Activated naive CD4-positive, alpha-beta T cell treated with anti-CD3 and anti-CD28 coated beads, Interleukin-2, amount 50 U/mL, for 16 hours (primary cell): ENCODE measurements around the gene LYPD6B.

Experiments
- DNase-seq: peaks from one replicate; pipeline ENCODE4 v3.0.0-alpha.2; 2020

Gene LYPD6B

GRCh38 chr2:149044500-149044899 lies 6.0 kb downstream of the LYPD6B start:
- DNase-seq, result no peak

DNA sequence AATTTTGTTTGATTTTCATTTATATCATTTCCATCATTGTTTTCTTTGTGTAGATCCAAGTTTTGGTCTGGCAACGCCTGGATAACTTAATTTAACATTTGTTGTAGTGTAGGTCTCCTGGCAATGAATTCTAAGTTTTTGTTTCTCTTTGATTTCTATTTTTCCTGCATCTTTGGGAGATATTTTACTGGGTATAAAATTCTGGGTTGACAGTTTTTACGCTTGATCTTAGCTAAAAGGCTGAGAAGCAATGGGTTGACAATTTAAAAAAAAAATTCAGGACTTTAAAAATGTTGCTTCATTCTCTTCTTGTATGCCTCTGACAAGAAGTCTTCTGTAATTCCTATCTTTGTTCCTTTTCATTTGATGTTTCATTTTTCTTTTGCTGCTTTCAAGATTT lies 8.6 kb downstream of the LYPD6B start:
- DNase-seq, result no peak

DNA sequence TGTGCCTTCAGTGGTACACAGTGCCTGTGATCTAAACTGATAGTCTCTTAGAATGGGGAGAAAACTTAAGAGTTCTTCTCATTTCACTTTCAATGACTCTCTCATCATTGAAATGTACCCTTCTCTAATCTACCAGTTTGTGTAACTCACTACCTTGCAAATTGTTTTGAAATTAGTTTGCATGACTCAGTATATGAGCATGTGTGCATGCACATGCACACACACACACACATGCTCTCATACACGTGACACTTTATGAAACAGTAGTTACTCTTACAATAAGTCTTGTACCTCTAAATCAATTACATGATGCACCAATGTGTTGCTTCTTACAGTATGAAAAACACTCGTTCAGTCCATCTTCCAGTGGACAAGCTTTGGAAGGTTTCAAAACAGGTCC lies 10.6 kb downstream of the LYPD6B start:
- DNase-seq, result no peak

GRCh38 chr2:149050188-149050587 lies 11.7 kb downstream of the LYPD6B start:
- DNase-seq, result no peak

GRCh38 chr2:149055751-149056150 lies 17.3 kb downstream of the LYPD6B start:
- DNase-seq, result no peak

GRCh38 chr2:149056541-149057255 lies 18.2 kb downstream of the LYPD6B start:
- DNase-seq, result no peak

GRCh38 chr2:149057401-149057800 lies 18.9 kb downstream of the LYPD6B start:
- no peak for DNase-seq

GRCh38 chr2:149058936-149059335 lies 20.4 kb downstream of the LYPD6B start:
- DNase-seq, result no peak

- DNase-seq, result no peak
Observed at GRCh38 chr2:149059822-149060221, 21.3 kb downstream of the LYPD6B start.

DNA sequence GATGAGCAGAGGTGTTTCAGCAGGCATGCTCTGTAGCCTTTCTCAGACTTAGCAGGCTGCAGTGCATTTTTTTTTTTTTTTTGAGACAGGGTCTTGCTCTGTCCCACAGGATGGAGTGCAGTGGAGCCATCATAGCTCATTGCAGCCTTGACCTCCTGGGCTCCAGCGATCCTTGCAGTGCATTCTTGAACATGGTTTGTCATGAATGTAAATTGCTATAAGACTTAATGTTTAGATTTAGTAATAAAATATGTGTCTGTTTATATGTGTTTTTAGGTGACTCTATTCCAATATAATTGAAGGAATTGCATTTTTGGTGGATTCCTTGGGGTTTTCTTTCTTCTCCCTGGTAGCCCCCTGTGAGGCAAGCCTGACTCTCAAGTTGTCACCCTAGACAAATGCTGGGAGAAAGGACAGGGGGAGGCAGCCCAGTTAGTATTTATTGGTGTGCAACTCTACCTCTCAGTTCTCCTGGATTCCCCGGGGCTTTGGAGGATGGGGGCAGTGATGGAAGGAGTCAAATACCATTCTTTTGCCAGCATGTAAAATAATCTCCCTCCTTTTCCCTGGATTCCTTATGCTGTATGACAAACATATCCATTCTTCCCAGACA lies 22.7 kb downstream of the LYPD6B start:
- no peak for DNase-seq

GRCh38 chr2:149062531-149062930 lies 24.0 kb downstream of the LYPD6B start:
- DNase-seq, result no peak

- no peak for DNase-seq
Observed at GRCh38 chr2:149063177-149063576, 24.7 kb downstream of the LYPD6B start.

DNA sequence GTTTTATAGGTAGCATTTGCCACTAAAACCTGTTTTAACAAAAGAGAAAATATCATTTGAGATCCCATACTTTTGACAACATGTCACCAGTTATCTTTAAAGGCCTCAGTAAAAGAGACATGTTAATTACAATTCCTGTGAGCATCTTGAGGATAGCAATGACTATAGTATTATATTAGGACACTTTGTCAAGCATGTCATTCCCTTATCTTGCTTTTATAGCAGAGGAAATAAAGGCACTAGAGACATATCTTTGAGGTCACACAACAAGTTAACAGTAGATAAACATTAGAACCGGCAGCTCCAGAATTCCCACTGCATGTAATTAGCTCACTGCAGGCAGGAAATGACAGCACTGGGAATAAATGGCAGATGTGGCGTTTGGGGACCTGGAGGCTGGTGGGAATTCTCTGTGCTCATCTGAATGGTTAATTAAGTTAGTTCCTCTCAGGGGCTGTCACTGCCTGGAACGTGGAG lies 25.9 kb downstream of the LYPD6B start:
- DNase-seq, result no peak

- no peak for DNase-seq
Observed at GRCh38 chr2:149064856-149065630, 26.5 kb downstream of the LYPD6B start.

GRCh38 chr2:149068225-149068995 lies 29.9 kb downstream of the LYPD6B start:
- no peak for DNase-seq

GRCh38 chr2:149068996-149069888 lies 30.7 kb downstream of the LYPD6B start:
- no peak for DNase-seq

DNA sequence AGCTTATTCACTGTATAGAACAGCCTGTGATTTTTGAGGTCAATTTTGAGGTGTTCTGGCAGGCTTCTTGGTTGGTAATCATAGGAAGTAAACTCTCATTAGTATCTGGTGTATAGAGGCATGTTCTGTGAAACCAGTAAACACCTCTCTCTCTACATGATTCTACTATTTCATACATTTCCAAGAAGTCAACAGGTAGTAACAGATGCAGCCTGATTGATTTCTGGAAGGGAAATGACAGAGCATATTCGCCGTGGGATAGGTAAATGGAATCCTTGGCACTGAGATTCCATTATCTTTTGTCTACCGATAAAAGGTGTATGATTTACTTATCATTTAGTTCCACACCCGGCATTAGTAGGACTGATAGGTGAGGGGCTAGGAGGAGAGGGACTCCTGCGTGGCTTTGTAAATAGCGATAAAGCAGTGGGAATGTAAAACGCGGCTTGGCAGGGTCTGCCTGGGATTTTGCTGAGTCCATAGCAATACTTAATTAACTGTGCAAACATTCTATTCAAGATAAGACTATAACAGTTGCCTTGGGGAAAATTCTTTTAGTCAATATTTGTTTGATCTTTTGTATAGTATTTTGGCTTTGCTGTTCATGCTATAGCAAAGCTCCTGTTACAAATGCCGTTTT lies 32.3 kb downstream of the LYPD6B start:
- no peak for DNase-seq

DNA sequence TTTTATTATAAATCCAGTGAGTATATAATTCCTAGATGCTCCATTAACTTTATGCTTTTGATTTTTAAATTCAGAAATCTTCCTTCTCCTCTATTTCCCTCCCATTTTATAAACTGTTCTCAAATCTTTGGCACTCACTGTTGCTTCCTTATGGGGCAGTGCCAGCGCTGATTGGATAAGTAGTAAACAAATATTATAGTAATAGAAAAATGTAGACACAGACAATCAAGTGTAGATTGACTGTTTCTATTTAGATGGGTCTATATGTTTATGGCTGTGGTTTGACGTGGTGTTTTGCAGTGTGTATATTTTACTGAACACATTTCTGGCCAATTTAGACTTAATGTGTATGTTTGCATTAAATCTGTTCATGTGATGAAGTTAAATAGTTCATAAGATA lies 36.6 kb downstream of the LYPD6B start:
- no peak for DNase-seq

- DNase-seq, result no peak
Observed at GRCh38 chr2:149075853-149076252, 37.4 kb downstream of the LYPD6B start.

DNA sequence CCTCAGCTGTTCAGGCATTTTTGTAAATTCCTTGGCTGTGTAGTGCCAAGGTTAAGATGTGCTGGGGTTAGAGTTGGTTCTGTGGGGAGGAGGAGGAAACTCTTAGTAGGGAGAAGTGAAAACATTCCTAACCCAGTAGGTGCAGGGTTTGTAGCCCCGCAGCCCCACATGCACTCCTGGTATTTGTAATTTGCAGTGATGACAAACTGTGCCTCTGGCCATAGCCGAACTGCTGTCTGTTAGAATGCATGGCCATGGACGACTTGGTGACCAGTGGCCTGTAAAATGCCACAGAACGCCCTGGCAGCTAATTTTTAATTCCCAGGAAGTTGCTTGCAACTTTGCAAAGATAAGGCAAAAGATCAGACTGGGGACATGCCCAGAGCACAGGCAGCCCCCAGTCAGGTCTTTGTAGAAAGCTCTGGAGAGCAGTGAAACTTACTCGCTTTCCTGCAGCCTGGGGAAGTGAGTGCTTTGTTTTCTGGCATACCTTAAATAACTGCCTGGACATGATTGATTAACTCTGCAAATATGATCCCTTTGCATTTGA lies 38.4 kb downstream of the LYPD6B start:
- no peak for DNase-seq

DNA sequence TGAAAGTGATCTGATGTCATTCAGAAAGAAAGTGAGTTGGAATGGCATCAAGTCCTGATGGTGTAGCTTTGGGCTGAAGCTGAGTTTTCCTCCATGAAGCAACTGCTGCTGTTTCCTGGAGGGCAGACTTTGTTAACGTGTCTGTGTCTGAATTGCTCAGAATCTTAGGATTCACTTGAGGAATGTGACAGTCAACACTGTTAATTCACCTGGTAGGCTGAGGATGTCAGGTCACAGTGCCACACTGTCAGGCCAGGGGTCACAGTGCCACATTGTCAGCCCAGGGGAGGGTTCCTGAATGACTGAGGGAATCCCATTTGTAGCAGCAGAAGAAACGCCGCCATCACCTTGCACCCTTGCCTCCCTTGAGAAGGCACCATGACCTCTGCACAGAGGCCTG lies 39.4 kb downstream of the LYPD6B start:
- no peak for DNase-seq
